GM21390 (cell line): Measurements from ENCODE around the gene AP4S1.
"Not testable (repeated sequence)": the region's sequence is repeated elsewhere in the genome, so short reads cannot be mapped to it uniquely, and the experiment has no call there.

Source experiments
- ATAC-seq: cut with Tn5 transposase; IDR thresholded peaks from one replicate; pipeline ENCODE4 v1.9.1; 2021; ENCODE audit not compliant: unreplicated experiment

AP4S1 gene

DNA sequence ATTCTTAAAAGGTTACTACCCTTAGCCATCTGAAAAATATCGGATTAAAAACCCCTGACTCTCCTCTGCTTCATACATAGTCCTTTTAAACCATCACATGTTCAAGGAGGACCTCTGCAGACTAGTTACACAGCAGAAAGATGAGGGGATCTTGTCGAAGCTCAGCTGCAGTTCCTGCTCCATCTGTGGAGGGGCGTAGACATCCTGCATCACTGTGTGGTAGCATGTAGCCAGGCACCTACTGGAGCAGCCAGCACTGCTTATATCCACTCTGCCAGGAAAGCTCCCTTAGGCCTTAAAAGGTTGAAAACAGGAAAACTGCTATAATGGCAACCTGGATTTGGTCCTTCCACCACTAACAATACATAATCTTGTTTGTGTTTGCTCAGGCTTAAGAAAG, 58.3 kb downstream of the AP4S1 start:
- no peak for ATAC-seq

DNA sequence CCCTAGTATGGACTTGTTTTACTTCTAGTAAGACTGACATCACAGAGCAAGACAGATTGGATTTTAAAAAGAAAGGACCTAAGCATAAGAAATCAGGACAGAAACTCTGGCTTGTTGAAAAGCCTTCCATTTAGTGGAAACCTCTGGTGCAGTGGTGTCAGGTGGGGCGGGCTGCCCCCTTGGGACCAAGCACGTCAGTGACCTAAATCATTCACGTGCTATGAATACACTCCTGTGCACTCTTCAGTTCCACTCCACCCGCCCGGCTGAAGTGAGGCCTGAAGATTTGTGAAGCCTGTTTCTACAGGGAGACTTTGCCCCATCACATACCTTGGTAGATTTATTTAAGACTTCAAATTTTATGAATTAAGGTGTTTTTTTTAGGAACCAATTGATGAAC, 58.9 kb downstream of the AP4S1 start:
- ATAC-seq = no peak

DNA sequence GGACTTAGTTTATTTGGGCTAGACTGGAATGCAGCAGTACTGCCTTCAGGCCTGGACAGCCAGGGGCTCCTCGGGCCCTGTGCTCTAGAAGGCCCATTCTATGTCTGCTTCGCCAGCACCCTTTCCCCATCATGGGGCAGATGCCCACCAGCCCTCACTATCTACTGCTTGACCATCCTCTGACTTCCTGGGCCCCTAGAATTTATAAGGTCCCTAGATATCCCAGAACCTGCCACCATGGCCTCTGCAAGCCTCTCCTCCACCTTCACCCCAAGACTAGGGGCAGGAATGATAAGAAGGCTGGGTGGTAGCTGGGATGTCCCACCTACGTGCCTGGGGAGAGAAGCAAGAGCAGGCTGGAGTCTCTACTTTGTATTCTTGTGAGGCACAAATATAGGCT, 59.6 kb downstream of the AP4S1 start:
- no peak for ATAC-seq

DNA sequence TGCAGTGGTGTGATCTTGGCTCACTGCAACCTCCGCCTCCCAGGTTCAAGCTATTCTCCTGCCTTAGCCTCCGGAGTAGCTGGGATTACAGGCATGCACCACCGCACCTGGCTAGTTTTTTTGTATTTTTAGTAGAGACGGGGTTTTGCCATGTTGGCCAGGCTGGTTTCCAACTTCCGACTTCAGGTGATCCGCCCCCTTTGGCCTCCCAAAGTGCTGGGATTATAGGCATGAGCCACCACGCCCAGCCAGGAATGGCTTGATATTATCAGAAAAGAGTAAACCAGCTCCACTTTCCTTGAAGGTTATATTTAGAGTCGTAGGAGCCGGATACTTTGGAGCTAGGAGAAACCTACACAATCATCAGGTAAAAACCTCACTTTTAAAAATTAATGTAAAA, 61.0 kb downstream of the AP4S1 start:
- ATAC-seq = not testable (repeated sequence)

DNA sequence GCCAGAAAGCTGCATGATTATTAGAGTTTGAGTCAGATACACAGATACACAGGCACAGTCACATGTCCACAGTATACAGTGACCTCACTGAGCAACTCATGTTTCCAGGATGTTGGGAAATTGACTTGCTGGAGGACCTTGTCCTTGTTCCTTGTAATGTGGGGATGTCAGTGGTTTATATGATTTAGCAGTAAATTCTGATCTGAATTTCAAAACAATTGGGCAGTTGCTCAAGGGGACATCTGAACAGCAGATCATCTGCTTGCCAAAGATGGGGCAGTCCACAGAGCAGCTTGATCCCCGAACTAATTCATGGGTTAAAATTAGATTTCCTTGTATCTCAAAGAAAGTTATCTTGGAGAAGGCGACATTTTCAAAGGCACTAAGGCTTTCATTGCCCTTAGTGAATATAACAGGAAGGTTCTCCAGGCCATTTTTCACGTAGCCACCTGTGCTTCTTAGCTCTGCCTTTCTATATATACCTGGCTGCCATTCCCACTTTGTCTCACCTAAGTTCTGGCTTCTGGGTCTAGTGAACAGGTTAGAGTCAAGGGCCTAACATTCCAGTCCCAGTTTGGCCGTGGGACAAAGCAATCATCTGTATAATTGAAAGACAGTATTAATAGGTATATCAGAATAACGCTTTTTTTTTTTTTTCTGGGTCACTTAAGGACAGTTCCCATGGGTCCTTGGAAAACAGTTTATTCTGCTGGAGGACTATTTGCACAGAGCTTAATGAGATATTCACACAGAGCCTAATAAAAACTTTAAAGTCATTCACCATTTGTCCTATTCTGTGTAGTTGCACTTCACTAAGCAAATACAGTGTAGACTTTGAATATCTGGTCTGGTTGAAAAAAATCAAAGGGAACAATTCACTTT, 65.7 kb downstream of the AP4S1 start:
- no peak for ATAC-seq

DNA sequence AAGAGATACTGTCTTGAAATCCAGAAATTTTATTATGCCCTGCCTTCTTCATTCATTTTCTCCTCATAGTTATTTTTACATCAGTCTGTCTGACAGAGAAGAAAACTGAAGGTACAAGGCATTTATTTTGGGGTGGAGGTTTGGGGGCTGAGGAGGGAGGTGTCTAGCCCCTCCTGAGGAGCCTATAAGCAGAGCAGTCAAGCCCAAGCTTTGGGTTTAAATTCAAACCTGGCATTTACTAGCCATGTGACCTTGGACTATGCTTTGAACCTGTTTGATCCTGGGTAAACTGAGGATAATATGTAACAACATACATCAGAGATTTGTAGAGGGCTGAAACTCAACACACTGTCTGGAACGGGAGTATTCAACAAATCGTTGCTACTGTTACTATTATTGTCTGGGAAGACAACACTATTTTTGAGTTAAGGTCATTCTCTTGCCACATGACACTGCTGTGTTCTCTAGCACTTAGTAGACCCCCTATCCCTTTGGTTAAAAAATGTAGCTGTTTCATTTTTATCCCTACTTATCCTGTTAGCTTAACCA, 66.8 kb downstream of the AP4S1 start:
- no peak for ATAC-seq

DNA sequence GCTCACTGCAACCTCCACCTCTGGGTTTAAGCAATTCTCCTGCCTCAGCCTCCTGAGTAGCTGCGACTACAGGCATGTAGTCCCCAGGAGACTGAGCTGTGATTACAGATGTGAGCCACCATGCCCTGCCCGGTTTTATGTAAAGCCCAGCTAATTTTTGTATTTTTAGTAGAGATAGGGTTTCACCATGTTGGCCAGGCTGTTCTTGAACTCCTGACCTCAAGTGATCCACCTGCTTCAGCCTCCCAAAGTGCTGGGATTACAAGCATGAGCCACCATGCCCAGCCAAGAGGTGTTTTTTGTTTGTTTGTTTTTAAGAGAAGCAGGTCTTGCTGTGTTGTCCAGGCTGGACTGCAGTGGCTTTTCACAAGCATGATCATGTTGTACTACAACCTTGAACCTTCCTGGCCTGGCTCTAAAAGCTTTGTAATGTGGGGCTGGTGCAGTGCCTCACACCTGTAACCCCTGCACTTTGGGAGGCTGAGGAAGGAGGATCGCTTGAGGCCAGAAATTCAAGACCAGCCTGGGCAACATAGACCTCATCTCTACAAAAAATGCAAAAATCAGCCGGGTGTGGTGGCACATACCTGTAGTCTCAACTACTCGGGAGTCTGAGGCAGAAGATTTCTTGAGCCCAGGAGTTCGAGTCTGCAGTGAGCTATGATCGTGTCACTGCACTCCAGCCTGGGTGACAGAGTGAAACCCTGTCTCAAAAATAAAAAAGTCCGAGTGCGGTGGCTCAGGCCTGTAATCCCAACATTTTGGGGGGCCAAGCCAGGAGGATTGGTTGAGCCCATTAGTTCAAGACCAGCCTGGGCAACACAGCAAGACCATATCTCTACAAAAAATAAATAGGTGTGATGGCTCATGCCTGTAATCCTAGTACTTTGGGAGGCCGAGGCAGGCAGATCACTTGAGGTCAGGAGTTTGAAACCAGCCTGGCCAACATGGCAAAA, 68.7 kb downstream of the AP4S1 start:
- not testable (repeated sequence) for ATAC-seq

DNA sequence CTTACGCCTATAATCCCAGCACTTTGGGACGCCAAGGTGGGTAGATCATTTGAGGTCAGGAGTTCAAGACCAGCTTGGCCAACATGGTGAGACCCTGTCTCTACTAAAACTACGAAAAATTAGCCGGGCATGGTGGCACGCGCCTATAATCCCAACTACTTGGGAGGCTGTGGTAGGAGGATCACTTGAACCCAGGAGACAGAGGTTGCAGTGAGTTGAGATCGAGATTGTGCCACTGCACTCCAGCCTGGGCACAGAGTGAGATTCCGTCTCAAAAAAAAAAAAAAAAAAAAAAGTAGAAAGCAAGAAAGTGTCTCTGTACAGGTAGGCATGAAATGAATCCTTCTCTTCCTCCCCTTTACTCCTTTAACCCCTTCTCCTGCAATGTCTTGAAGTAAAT, 70.4 kb downstream of the AP4S1 start:
- not testable (repeated sequence) for ATAC-seq

DNA sequence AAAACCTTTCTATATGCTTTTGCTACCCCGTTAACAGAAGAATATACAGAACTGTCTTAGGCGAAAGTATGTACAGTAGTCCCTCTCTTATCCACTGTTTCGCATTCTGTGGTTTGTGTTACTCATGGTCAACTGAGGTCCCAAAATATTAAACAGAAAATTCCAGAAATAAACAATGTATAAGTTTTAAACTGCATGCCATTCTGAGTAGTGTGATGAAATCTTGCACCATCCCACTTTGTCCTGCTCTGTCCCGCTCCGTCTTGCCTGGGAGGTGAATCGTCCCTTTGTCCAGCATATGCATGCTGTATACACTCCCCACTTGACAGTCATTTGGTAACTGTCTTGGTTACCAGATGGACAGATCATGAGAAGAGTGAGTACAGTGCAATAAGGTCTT, 70.8 kb downstream of the AP4S1 start:
- ATAC-seq = no peak

DNA sequence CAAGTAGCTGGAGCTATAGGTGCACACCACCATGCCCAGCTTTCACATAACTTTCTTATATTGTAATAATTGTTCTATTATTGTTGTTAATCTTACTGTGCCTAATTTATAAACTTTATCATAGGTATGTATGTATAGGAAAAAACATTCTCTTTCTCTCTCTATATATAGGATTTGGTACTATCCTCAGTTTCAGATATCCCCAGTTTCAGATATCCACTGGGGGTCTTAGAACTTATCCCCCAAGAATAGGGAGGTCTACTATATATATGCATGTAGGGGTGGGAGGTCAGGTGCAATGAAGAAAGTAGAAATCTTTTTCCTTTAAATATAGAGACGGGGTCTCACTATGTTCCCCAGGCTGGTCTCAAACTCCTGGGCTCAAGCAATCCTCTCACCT, 71.6 kb downstream of the AP4S1 start:
- no peak for ATAC-seq

DNA sequence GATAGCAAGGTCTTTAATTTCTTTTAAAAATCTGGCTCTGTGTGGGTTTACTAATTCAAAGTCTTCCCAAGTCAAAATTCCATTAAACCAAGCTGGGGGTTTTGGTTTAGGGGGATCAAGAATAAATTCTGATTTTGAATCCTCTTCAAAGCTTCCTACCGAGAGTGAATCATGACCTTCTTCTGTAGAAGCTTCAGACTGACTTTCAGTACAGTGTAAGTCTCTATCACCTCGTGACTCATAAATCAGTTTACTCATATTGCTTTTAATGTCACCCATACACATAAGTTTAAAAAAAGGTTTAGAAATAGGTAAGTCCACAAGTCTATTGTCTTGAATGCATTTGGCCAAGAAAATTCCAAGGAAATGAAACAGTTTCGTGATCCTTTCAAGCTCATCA, 81.3 kb downstream of the AP4S1 start:
- no peak for ATAC-seq

DNA sequence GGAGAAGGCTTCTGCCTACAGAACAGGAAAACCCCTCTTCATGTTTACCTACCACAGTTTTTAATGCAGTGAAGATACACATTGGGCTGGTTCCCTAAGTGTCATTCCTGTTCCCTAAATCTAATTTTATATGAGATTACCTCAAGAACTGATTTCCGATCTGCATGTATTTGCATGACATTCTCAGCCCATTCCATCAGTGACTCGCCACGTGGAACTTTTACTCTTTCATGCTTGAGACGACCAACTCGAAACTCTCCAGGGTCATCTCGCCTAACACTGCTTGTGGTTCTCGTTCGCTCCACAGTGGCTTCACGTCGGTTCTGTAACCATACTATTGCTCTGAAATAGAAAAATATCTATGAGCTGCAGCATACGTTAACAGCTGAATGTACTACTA, 83.8 kb downstream of the AP4S1 start:
- no peak for ATAC-seq

DNA sequence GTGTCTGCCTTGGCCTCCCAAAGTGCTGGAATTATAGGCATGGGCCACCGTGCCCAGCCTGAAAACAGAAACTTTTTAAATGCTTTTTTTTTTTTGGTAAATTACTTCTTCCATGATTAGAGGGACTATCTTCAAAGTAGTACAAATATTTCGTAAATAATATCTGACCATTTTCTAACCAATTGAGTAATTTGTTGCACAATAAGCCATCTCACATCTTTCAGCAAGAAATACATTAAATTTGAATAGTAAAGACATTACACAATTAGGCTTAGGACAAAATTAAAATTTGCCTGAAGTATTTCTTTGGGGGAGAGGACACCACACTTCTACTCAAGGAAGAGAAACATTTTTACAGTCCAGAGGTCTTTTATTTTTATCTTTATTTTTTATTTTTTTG, 85.4 kb downstream of the AP4S1 start:
- ATAC-seq = no peak

DNA sequence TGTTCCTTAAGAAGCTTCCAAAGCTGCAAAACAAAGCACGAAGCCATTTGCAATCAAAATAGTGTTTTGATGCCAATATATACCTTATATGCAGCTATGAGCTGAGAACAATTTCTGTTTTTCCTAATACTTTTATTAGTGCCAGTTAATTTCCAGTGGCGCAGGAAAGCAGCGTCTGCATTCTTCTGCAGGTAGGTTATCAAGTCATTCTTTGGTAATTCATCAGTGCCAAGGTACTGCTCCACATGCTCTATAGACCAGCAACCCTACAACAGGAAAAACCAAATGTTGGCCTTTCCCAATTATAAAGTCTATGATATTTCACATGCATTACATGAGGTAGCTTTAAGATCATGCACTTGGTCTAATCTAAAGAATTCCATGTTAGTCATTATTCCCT, 88.3 kb downstream of the AP4S1 start:
- no peak for ATAC-seq

DNA sequence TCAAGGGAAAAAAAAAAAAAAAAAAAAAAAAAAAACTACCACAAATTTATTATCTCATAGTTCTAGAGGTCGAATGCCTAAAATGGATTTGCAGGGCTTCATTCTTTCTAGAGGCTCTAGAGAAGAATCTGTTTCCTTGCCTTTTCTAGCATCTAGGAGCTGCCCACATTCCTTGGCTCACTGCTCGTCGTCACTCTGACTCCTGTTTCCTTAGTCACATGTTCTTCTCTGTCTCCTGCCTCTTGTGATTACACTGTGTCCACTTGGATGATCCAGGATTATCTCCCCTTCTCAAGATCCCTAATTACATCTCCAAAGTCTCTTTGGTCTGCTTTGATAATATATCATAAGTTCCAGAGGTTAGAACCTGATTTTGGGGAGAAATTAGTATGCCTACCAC, 93.4 kb downstream of the AP4S1 start:
- no peak for ATAC-seq

DNA sequence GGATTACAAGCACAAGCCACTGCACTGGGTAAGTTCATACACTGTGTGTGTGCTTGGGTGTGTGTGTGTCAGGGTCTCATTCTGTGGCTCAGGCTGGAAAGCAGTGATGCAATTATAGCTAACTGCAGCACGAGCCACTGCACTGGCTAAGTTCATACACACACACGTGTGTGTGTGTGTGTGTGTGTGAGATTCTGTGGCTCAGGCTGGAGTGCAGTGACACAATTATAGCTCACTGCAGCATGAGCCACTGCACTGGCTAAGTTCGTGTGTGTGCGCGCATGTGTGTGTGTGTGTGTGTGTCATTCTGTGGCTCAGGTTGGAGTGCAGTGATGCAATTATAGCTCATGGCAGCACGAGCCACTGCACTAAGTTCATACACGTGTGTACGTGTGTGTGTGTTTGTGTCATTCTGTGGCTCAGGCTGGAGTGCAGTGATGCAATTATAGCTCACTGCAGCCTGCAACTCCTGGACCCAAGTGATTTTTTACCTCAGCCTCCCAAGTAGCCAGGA, 96.7 kb downstream of the AP4S1 start:
- no peak for ATAC-seq

DNA sequence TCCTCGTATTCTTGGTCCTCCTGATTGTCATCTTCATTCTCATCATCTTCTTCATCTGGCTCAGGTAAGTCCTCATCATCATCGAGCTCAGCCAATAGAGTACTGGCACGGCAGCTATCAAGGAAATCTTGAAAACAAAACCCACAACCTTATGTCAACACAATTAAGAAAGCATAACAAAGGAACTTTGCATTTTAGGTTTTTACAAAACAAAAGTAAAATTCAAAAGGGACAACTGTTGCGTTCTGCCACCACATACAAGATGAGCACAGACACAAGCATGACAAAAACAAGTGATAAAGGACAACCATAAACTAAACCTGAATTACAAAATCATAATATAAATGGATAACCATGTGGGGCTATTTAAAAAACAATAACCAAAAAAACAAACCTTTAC, 97.5 kb downstream of the AP4S1 start:
- no peak for ATAC-seq

DNA sequence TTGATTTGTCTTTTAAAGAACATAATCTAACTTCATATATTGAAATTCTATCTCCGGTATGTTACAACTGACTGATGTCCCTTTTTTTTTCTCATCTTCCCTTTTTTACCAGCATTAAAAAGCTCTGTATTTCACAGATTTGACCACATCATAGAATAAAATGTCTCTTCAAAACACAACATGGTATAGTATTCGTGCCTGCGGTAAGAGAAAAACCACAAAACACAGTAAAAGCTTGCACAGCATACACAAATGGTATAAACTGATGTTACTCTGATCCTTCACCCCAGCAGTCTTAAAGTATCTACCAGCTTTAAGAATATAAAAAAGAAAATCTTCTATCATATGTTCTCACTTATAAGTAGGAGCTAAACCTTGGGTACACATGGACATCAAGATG, 98.7 kb downstream of the AP4S1 start:
- no peak for ATAC-seq

DNA sequence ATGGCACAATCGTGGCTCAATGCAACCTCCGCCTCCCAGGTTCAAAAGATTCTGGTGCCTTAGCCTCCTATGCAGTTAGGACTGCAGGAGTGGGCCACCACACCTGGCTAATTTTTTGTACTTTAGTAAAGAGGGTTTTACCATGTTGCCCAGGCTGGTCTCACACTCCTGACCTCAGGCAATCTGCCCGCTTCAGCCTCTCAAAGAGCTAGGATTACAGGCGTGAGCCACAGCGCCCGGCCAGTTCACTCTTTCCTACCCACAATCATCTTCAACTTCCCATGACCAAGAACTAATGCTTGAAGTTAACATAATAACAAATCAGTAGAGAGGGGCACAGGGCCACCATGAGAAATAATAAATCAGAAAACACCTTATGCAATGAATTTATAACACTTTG, 99.8 kb downstream of the AP4S1 start:
- no peak for ATAC-seq

DNA sequence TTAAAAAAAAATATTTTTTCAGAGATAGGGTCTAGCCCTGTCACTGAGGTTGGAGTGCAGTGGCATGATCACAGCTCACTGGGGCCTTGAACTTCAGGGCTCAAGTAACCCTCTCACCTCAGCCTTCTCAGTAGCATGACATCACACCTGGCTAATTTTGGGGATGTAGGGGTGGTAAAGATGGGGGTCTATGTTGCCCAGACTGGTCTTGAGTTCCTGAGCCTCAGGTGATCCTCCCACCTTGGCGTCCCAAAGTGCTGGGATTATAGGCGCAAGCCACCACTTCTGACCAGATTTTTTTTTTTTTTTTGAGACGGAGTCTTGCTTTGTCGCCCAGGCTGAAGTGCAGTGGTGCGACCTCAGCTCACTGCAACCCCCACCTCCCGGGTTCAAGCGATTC, 101.2 kb downstream of the AP4S1 start:
- ATAC-seq = no peak

DNA sequence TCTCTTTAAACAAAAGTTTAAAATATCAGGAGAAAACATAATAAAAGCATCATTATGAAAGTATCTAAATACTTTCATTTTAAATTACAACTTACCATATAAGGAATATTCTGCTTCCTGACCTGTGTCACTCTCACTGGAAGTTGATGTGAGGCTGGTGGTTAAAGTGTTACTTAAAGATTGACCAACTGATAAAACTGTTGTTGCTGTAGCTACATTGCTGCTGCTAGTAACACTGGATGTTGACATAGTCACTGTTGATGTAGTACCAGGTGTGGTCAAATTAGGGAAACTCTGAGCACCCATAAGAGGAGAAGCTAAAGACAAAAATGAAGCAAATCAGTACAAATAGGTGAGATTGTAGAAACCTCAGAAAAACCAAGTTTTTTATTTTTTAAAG, 102.2 kb downstream of the AP4S1 start:
- ATAC-seq = peak; percentile 57
